ENCODE data around the gene MAK. TPM values are rescaled to one million over a fixed set of nuclear protein-coding genes. Genes with fewer than 3 reads are reported as not detected.

MAK gene
- total RNA-seq (2022; extraction: Qiagen RNA extraction), result 0.11 to 0.16 TPM (median 0.15 TPM) in 5 replicates

GRCh38 chr6:10837995-10838793, at the start of gene MAK:
Gene MAK, minus strand, starts transcription at chr6:10838539. Its CDS starts 7,891 bp downstream, at chr6:10830648.

GRCh38 chr6:10886691-10887502, 48.6 kb upstream of the MAK start, which contains the start of gene SYCP2L:
Gene SYCP2L, plus strand, starts transcription at chr6:10887052. Its CDS starts 75 bp downstream, at chr6:10887127.

GRCh38 chr6:10747251-10747972, 90.9 kb downstream of the MAK start, which contains the start of gene TMEM14B:
Gene TMEM14B, plus strand, starts transcription at chr6:10747805. Its CDS starts 1,441 bp downstream, at chr6:10749246.

GRCh38 chr6:10722820-10723566, 115.3 kb downstream of the MAK start, which contains the start of gene TMEM14C:
Gene TMEM14C, plus strand, starts transcription at chr6:10723070. Its CDS starts 1,544 bp downstream, at chr6:10724614.

Other genes with a start within 250 kb of the MAK start
- 1.6 to 2.0 TPM (median 1.6 TPM) in 5 replicates for gene C6orf52, start 143.9 kb downstream of the MAK start, total RNA-seq (2022; extraction: Qiagen RNA extraction)
- 19.3 to 20.4 TPM (median 19.9 TPM) in 5 replicates for gene PAK1IP1, start 143.6 kb downstream of the MAK start, total RNA-seq (2022; extraction: Qiagen RNA extraction)
- 118 to 141 TPM (median 125 TPM) in 5 replicates for gene TMEM14C, start 115.5 kb downstream of the MAK start, total RNA-seq (2022; extraction: Qiagen RNA extraction)
- 107 to 138 TPM (median 113 TPM) in 5 replicates for gene TMEM14B, start 90.7 kb downstream of the MAK start, total RNA-seq (2022; extraction: Qiagen RNA extraction)
- not detected in 5 replicates for gene GCM2, start 43.5 kb upstream of the MAK start, total RNA-seq (2022; extraction: Qiagen RNA extraction)
- 1.4 to 2.8 TPM (median 2.2 TPM) in 5 replicates for gene SYCP2L, start 48.5 kb upstream of the MAK start, total RNA-seq (2022; extraction: Qiagen RNA extraction)
- gene ELOVL2, start 205.8 kb upstream of the MAK start, total RNA-seq (2022; extraction: Qiagen RNA extraction), result 5.5 to 7.6 TPM (median 6.9 TPM) in 5 replicates

Measured in A549 treated with dexamethasone at 1 μM for 4 hours (cell line).